Lower lobe of right lung (tissue), 2 donors: Measurements from ENCODE around the gene BABAM2. TPM values are rescaled to one million over a fixed set of nuclear protein-coding genes. Genes with fewer than 3 reads are reported as not detected.
"Not testable (repeated sequence)": the region's sequence is repeated elsewhere in the genome, so short reads cannot be mapped to it uniquely, and the experiment has no call there.

Experiments used
- ATAC-seq, 2 donors: fragments of 200-7000 bp; cut with Tn5 transposase; one replicate each; pipeline ENCODE4 v1.9.1; 2020 to 2022; ENCODE audit warnings: mild to moderate bottlenecking in 2 of 2, moderate library complexity in 2 of 2
- DNase-seq: peaks from one replicate; pipeline ENCODE4 v3.0.0-alpha.2; 2020
- H3K27ac ChIP-seq: fragments of 200-600 bp; one replicate; pipeline ENCODE4 v1.8.0; 2022
- H3K27me3 ChIP-seq: fragments of 200-600 bp; one replicate; pipeline ENCODE4 v1.8.0; 2022; ENCODE audit warnings: low read depth
- H3K36me3 ChIP-seq: fragments of 200-600 bp; one replicate; pipeline ENCODE4 v1.8.0; 2022; ENCODE audit warnings: mild to moderate bottlenecking
- H3K4me1 ChIP-seq: fragments of 200-600 bp; one replicate; pipeline ENCODE4 v1.8.0; 2022
- H3K4me3 ChIP-seq: fragments of 200-600 bp; one replicate; pipeline ENCODE4 v1.8.0; 2022; ENCODE audit warnings: mild to moderate bottlenecking
- H3K9me3 ChIP-seq: fragments of 200-600 bp; one replicate; pipeline ENCODE4 v1.8.0; 2022
- intact Hi-C: fragments of 100-400 bp; cut with DNase I; formaldehyde crosslinking; loops from one replicate; pipeline ENCODE4 v1.11.0; 2022
- total RNA-seq: library from RNA; stranded (reverse); fragmentation: NEBNext Ultra II Directional; extraction: Animal tissue kit (Norgen Biotek cat#: 25700); gene quantifications from one replicate; pipeline ENCODE4 v1.2.1, GENCODE V29; 2021
- TF ChIP-seq, protein P1 (sequence below): fragments of 200-600 bp; IDR thresholded peaks from one replicate; pipeline ENCODE4 v1.8.0; 2022; ENCODE audit warnings: antibody characterized with exemption, mild to moderate bottlenecking
- donor health status: DM: no; HTN: yes; CAD: no; lungs with severe emphysema.

Gene BABAM2
- total RNA-seq, 1 donor from 2014 or later: 39.5 TPM

- Histone ChIP-seq H3K4me1 (no peaks in the 10 kb centered on the region), H3K4me3 (no peak overlapping the region), H3K27me3 (no peaks in the 10 kb centered on the region), H3K9me3 (no peaks in the 10 kb centered on the region), H3K36me3 (no peaks in the 10 kb centered on the region), H3K27ac (no peak overlapping the region)
- intact Hi-C loops: no loop called here
- DNase-seq (no peak), ATAC-seq (no peak)
- TF ChIP-seq, protein P1, sequence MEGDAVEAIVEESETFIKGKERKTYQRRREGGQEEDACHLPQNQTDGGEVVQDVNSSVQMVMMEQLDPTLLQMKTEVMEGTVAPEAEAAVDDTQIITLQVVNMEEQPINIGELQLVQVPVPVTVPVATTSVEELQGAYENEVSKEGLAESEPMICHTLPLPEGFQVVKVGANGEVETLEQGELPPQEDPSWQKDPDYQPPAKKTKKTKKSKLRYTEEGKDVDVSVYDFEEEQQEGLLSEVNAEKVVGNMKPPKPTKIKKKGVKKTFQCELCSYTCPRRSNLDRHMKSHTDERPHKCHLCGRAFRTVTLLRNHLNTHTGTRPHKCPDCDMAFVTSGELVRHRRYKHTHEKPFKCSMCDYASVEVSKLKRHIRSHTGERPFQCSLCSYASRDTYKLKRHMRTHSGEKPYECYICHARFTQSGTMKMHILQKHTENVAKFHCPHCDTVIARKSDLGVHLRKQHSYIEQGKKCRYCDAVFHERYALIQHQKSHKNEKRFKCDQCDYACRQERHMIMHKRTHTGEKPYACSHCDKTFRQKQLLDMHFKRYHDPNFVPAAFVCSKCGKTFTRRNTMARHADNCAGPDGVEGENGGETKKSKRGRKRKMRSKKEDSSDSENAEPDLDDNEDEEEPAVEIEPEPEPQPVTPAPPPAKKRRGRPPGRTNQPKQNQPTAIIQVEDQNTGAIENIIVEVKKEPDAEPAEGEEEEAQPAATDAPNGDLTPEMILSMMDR: no peak
Measured at GRCh38 chr2:28009732-28010131, 119.2 kb downstream of the BABAM2 start.

GRCh38 chr2:28011322-28011737 lies 120.8 kb downstream of the BABAM2 start:
- no peaks in the 10 kb centered on the region for H3K4me1 ChIP-seq
- H3K36me3 ChIP-seq: no peaks in the 10 kb centered on the region
- no peaks in the 10 kb centered on the region for H3K27me3 ChIP-seq
- H3K27ac ChIP-seq: no peak overlapping the region
- H3K4me3 ChIP-seq: no peak overlapping the region
- no peak for DNase-seq
- TF ChIP-seq, protein P1: no peak
- no peaks in the 10 kb centered on the region for H3K9me3 ChIP-seq
- no peak for ATAC-seq
- intact Hi-C loops: no loop called here

GRCh38 chr2:28018474-28018873 lies 127.9 kb downstream of the BABAM2 start:
- H3K36me3 ChIP-seq, intact Hi-C loops, ATAC-seq, H3K27ac ChIP-seq, H3K4me3 ChIP-seq, H3K4me1 ChIP-seq, H3K9me3 ChIP-seq, DNase-seq, H3K27me3 ChIP-seq: not testable (repeated sequence)

DNA sequence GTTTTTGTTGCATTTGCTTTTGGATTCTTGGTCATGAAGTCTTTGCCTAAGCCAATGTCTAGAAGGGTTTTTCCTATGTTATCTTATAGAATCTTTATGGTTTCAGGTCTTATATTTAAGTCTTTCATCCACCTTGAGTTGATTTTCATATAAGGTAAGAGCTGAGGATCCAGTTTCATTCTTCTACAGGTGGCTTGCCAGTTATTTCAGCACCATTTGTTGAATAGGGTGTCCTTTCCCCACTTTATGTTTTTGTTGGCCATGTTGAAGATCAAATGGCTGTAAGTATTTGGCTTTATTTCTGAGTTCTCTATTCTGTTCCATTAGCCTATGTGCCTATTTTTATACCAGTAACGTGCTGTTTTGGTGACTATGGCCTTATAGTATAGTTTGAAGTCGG lies 129.0 kb downstream of the BABAM2 start:
- H3K27ac ChIP-seq, H3K27me3 ChIP-seq, H3K36me3 ChIP-seq, H3K4me1 ChIP-seq, ATAC-seq, DNase-seq, intact Hi-C loops, H3K4me3 ChIP-seq, H3K9me3 ChIP-seq: not testable (repeated sequence)

DNA sequence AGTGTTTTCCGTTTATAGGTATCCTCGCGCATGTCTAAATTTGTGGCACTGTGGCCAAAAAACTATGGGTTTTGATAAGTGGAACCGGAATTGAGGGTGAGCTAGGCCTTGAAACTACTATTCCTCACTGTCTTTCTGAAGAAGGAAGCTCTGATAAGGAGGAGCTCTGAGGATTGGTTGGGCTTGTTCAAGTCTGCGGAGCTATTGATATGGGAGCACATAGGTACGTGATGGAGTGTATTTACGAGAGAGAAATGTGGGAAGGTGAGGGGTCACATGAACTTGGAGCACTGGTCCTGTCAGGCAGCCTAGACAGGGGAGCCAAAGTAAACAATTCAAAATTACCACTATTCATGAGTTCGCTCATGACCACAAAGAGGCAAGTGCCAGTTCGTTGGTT lies 131.4 kb downstream of the BABAM2 start:
- peaks cover 9% of the 10 kb centered on the region for H3K36me3 ChIP-seq
- TF ChIP-seq, protein P1: no peak

DNA sequence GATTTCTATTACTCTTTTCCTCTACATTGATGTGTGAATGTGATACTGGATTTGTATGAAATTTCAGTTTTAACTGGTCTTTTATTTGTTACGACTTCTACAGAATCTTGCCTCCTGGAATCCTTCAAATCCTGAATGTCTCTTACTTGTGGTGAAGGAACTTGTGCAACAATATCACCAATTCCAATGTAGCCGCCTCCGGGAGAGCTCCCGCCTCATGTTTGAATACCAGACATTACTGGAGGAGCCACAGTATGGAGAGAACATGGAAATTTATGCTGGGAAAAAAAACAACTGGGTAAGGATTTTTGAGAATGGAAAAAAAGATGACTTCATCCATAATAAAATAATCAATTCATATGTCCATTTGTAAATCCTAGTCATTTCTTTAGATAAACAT lies 134.6 kb downstream of the BABAM2 start:
- H3K27ac ChIP-seq: no peak overlapping the region
- TF ChIP-seq, protein P1: no peak
- DNase-seq: no peak
- no peak overlapping the region for H3K4me3 ChIP-seq
- no peak for ATAC-seq
- intact Hi-C loops: no loop called here
- H3K36me3 ChIP-seq: peaks cover 9% of the 10 kb centered on the region
- H3K4me1 ChIP-seq: no peaks in the 10 kb centered on the region
- no peaks in the 10 kb centered on the region for H3K27me3 ChIP-seq
- no peaks in the 10 kb centered on the region for H3K9me3 ChIP-seq

More for the DNA sequence above, 131.4 kb downstream of the BABAM2 start:
- no peak overlapping the region for H3K4me3 ChIP-seq
- DNase-seq (no peak), ATAC-seq (no peak)
- H3K27ac ChIP-seq: no peak overlapping the region
- H3K9me3 ChIP-seq: no peaks in the 10 kb centered on the region
- no peaks in the 10 kb centered on the region for H3K27me3 ChIP-seq
- intact Hi-C loops: no loop called here
- no peaks in the 10 kb centered on the region for H3K4me1 ChIP-seq

GRCh38 chr2:28026230-28026629 lies 135.7 kb downstream of the BABAM2 start:
- ATAC-seq, H3K9me3 ChIP-seq, H3K4me3 ChIP-seq, H3K27ac ChIP-seq, DNase-seq, H3K27me3 ChIP-seq, intact Hi-C loops, H3K4me1 ChIP-seq, H3K36me3 ChIP-seq: not testable (repeated sequence)
